ENCODE data around the gene ATOSA.

The ATOSA gene

DNA sequence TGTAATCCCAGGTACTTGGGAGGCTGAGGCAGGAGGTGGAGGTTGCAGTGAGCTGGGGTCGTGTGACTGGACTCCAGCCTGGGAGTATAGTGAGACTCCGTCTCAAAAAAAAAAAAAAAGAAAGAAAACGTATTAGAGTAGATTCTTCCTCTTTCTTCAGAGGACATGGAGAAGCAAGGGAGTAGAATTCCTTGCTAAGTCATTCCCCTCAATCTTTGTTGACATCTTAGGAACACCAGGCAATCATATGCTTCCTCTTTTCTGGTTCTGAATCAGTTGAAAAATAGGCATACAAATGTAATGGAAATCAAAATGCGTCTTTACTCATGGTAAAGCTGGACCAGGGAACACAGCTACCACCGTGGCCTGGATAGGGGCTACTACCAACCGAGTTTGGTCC lies 38.3 kb upstream of the ATOSA start:
- no peak overlapping the region for H3K27ac ChIP-seq
- ChIA-PET CTCF (interaction anchor here (0.8 kb wide), 1 partner anchor 409 kb away, joined by 3 read pairs; no protein-coding TSS in a partner anchor), POLR2A (ENCODE audit: low non-redundant PET) (no interaction called here)
- TF ChIP-seq, protein P1, sequence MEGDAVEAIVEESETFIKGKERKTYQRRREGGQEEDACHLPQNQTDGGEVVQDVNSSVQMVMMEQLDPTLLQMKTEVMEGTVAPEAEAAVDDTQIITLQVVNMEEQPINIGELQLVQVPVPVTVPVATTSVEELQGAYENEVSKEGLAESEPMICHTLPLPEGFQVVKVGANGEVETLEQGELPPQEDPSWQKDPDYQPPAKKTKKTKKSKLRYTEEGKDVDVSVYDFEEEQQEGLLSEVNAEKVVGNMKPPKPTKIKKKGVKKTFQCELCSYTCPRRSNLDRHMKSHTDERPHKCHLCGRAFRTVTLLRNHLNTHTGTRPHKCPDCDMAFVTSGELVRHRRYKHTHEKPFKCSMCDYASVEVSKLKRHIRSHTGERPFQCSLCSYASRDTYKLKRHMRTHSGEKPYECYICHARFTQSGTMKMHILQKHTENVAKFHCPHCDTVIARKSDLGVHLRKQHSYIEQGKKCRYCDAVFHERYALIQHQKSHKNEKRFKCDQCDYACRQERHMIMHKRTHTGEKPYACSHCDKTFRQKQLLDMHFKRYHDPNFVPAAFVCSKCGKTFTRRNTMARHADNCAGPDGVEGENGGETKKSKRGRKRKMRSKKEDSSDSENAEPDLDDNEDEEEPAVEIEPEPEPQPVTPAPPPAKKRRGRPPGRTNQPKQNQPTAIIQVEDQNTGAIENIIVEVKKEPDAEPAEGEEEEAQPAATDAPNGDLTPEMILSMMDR (conservative IDR thresholded peaks at IDR 0.05; ENCODE audit: low read depth): no peak
- DNase-seq (ENCODE audit: low spot score): no peak

DNA sequence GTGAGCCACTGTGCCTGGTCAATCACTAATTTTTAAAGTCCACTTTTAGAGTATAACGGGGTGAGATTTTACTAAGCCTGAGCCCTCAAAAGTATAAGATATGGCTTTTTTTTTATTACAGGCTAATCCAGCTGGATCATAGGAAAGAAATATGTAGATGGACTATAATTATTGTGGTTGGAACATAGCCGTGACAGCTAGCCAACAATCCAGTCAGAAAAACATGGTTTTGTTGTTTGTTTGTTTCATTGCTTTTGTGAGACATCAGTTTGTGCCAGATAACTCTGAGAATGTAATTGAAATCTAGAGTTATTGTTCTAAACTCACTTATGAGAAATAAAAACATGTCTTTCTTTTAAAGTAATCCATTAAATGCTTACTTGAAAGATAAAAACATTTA lies 37.3 kb upstream of the ATOSA start:
- ChIA-PET POLR2A (ENCODE audit: low non-redundant PET) (no interaction called here), CTCF (no interaction called here)
- no peak for DNase-seq (ENCODE audit: low spot score)

DNA sequence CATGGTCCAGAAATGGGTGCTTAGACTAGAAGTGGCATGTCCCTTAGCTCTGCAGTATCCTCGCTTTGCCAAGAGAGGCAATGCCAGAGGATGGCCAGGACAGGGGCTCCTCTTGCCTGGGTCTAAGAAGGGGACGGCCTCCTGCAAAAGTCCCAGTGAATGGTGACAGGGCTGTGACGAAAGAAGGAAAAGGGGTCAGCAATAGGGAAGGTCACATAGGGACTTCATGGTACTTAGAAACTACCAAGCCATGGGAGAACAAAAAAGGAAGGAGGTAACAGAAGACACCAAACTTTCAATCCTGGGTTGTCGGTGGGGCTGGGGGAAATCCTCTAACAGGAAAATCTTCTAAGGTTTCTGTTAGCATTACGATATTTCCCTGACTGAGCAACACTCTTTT lies 36.2 kb upstream of the ATOSA start:
- TF ChIP-seq, protein P1 (conservative IDR thresholded peaks at IDR 0.05; ENCODE audit: low read depth): no peak
- no peak overlapping the region for H3K27ac ChIP-seq
- ChIA-PET CTCF (no interaction called here), POLR2A (ENCODE audit: low non-redundant PET) (no interaction called here)
- no peak for DNase-seq (ENCODE audit: low spot score)

More for the DNA sequence above, 37.3 kb upstream of the ATOSA start:
- TF ChIP-seq, protein P1 (conservative IDR thresholded peaks at IDR 0.05; ENCODE audit: low read depth): no peak
- H3K27ac ChIP-seq: no peak overlapping the region

DNA sequence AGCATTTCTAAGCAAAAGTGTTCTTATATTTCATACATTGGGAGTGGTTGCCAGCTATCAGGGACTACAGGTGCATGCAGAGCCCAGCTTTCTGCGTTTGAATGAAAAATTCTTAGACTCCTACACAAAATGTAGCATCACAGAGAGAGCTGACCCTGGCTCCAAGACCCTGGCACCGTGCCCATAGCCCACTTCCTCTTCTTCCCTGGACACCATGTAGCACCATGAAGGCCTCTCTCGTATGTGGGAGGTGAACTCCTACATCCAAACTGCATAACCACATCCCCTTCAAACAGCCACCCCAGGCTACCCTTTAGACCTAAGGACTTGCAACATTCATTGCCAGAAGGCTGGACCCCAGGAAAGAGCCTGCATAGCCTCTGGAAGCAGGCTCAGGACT lies 35.8 kb upstream of the ATOSA start:
- CTCF ChIA-PET: interaction anchor here (0.6 kb wide), 1 partner anchor 1249 kb away, joined by 3 read pairs; no protein-coding TSS in a partner anchor
- POLR2A ChIA-PET (ENCODE audit: low non-redundant PET): no interaction called here
- TF ChIP-seq, protein P1 (conservative IDR thresholded peaks at IDR 0.05; ENCODE audit: low read depth): no peak
- no peak overlapping the region for H3K27ac ChIP-seq
- DNase-seq (ENCODE audit: low spot score): no peak

DNA sequence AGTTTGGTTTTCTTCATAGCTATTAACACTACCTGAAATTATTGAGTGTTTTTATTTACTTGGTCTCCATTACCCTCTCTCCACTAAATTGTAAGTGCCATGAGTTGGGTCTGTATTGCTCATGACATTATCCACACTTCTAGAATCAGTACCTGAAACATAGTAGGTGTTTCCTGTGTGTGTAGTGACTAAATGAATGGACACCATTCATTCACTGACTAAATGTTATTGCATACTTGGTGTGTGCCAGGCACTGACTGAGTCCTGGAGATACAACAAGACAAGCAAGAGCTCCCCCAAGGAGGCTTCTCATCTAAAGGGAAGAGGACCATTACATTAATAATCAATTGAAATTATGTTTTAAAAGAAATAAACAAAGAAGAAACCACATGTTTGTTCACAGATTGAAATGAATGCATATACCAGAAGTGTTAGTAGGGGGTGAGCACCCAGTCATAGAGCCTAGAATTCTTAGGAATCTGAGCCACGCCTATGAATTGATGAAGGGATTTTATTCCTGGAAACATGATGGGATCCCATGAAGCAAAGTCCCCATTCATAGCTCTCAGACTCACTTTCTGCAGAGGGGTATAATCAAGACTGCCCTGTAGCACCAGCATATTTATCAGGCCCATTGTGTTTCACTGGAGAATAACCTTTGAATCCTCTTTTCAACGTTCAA lies 31.7 kb upstream of the ATOSA start:
- CTCF ChIA-PET: interaction anchor here (0.6 to 1.0 kb wide), 2 partner anchors 43 to 147 kb away, joined by 3 to 4 read pairs; no protein-coding TSS in a partner anchor
- TF ChIP-seq, protein P1 (conservative IDR thresholded peaks at IDR 0.05; ENCODE audit: low read depth): no peak
- POLR2A ChIA-PET (ENCODE audit: low non-redundant PET): no interaction called here
- DNase-seq (ENCODE audit: low spot score): no peak
- no peak overlapping the region for H3K27ac ChIP-seq

DNA sequence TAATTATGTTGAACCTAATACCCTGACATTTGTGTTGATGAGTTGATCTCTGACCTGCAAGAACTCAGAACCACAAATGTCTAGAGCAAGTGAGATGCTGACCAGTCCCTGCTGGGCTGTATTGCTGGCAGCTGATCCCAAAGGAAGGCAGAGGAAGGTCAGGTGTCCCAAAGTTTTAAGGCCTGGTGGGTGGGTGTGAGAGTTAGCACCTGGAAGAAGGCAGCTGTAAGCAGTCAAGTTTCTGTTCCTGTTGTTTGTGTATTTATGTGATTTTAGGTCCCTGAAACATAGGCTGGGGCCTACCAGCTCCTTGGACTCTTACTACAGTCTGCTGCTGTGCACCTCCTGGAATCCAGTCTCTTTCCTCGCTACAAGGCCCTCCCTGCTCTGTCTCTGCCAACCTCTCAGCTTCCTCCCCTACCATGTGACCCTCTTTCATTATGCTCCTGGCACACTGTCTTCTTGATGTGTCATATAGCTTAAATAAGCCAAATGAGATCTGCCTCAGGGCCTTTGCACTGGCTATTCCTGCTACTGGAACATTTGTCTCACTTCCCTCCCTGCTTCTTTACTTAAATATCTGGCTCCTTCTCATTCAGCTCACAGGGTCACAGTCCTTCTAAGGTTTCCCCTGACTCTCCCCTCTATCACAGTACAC lies 31.0 kb upstream of the ATOSA start:
- no peak overlapping the region for H3K27ac ChIP-seq
- CTCF ChIA-PET: interaction anchor here (0.6 to 1.0 kb wide), 2 partner anchors 42 to 146 kb away, joined by 3 to 4 read pairs; no protein-coding TSS in a partner anchor
- TF ChIP-seq, protein P1 (conservative IDR thresholded peaks at IDR 0.05; ENCODE audit: low read depth): no peak
- POLR2A ChIA-PET (ENCODE audit: low non-redundant PET): no interaction called here
- DNase-seq (ENCODE audit: low spot score): no peak
